ENCODE results near the gene KCNK4.

KCNK4 gene

DNA sequence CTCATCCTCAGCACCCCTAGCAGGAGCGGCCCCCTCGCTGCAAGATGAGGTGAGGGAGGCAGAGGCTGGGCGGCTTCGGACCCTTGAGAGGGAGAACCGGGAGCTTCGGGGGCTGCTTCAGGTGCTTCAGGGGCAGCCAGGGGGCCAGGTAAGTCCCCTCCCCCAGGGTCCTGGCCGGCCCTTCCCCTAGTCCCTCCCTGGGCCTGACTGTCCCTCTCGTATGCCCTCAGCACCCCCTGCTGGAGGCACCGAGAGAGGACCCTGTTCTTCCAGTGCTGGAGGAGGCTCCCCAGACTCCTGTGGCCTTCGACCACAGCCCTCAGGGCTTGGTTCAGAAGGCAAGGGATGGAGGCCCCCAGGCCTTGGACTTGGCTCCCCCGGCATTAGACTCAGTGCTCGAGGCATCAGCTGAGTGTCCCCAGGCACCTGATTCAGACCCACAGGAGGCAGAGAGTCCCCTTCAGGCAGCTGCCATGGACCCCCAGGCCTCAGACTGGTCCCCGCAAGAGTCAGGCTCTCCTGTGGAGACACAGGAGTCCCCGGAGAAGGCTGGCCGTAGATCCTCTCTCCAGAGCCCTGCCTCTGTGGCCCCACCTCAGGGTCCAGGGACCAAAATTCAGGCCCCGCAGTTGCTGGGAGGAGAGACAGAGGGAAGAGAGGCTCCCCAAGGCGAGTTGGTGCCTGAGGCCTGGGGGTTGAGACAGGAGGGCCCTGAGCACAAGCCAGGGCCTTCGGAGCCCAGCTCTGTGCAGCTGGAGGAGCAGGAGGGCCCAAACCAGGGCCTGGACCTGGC lies 52.9 kb downstream of the KCNK4 start:
- no peak for DNase-seq (ENCODE audit: low read depth in 3 of 3)

DNA sequence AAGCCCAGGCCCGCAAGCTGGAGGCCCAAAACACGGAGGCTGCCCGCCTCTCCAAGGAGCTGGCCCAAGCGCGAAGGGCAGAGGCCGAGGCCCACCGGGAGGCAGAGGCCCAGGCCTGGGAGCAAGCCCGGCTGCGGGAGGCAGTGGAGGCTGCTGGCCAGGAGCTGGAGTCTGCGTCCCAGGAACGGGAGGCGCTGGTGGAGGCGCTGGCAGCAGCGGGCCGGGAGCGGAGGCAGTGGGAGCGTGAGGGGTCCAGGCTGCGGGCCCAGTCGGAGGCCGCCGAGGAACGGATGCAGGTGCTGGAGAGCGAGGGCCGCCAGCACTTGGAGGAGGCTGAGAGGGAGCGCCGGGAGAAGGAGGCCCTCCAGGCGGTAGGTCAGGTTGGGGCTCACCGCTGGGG lies 53.7 kb downstream of the KCNK4 start:
- DNase-seq (ENCODE audit: low read depth in 3 of 3): no peak

DNA sequence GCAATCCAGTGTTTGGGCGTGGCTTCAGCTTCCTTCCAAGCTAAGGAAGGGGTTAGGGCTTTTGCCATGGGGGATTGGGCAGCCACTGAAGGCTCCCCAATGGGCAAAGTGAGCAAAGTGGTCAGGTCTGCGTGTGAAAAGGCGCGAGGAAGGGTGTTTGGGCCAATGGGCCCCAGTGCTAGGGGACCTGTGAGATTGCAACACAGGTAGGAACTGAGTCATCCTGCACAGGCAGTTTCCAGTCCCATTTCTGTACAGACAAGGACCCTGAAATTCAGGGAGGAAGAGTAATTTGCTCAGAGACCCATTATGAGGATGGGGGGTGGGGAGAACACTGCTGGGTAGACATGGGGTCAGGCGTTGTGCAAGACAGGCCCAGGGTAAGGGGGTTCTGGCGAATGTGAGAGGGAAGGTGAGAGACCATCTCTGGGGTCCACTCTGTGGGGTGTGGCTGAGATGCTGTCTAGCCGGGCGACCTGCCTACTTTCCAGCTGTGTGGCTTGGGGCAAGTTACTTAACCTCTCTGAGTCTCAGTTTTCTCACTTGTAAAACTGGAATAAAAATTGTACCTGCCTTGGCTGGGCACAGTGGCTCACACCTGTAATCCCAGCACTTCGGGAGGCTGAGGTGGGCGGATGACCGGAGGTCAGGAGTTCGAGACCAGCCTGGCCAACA lies 56.2 kb downstream of the KCNK4 start:
- DNase-seq (ENCODE audit: low read depth in 3 of 3): no peak

DNA sequence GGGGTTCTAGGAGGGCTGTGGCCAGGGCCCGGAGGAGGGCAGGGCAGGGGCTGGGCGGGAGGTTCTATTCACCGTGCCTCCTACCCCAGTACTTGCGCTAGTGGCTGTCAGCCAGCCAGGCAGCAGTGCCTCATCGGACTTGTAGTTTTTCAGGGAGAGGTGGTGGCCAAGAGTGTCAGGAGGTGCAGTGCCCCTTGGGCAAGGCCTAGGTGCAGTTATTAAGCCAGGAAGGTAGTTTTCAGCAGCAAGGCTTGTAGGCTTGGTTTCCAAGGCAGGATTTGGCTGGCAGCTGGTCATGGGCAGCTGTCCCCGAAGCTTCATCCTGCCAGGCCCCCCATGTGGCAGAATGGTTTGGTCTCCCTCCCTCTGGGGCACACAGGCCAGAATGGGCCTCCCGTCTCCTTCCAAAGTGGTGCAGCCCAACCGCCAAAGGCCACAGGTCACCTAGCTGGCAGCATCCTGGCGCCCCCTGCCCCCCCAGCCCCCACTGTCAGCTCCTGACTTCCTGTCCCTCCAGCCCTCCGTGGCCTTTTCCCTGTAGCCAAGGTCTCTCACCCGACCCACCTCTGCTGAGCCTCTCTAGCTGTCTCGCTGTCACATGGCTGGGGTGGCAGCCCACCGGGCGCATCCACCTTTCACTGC lies 57.4 kb downstream of the KCNK4 start:
- no peak for DNase-seq (ENCODE audit: low read depth in 3 of 3)

DNA sequence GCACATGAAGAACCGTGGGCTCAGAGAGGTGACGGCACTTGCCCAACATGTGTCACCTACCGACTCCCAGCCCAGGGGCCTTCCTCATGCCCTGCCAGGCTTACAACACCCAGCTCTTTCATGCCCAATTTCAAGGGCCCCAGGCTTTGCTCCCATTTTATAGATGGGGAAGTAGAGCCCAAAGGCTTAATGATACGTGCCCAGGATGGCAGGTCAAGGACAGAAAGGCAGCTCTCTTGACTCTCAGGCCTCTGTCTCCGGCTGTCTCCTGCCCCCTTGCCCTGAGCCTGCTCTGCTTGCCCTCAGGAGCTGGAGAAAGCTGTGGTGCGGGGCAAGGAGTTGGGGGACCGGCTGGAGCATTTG lies 57.9 kb downstream of the KCNK4 start:
- DNase-seq (ENCODE audit: low read depth in 3 of 3): no peak

DNA sequence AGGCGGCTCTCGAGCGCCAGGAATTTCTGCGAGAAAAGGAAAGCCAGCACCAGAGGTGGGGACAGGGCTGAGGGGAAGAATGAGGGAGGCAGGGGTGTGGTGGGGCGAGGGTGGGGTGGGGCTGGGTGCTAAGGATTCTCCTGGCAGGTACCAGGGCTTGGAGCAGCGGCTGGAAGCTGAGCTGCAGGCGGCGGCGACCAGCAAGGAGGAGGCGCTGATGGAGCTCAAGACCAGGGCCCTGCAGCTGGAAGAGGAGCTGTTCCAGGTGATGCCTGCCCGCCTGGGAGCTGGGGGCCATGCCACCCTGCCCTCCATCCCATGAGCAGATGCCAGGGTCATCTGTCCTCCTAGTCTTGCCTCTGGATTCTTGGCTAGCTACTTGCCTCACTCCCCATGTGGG lies 58.3 kb downstream of the KCNK4 start:
- no peak for DNase-seq (ENCODE audit: low read depth in 3 of 3)

Data from stimulated activated CD4-positive, alpha-beta T cell treated with anti-CD3 and anti-CD28 coated beads, TNF-alpha, amount 100 ng/mL, for 24 hours (primary cell).